ENCODE measurements around the gene FOXP1.

DNA sequence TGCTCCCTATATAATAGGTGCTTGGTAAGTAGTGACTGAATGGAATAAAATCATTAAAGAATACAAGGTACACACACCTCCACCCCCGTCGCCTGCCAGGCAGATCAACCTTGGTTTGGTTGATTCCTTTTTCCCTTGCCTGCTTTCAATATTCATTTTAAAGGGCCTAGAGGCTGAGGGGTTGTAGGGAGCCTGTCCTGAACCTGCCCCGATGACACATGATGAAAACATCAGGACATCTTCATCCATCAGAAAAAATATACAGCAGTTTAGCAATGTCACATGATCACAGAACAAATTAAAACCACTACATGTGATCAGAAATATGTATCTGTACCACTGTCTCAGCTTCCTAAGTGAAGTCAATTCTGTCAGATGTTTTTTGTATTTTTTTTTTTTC, 588.9 kb downstream of the FOXP1 start:
- TF ChIP-seq, protein P1, sequence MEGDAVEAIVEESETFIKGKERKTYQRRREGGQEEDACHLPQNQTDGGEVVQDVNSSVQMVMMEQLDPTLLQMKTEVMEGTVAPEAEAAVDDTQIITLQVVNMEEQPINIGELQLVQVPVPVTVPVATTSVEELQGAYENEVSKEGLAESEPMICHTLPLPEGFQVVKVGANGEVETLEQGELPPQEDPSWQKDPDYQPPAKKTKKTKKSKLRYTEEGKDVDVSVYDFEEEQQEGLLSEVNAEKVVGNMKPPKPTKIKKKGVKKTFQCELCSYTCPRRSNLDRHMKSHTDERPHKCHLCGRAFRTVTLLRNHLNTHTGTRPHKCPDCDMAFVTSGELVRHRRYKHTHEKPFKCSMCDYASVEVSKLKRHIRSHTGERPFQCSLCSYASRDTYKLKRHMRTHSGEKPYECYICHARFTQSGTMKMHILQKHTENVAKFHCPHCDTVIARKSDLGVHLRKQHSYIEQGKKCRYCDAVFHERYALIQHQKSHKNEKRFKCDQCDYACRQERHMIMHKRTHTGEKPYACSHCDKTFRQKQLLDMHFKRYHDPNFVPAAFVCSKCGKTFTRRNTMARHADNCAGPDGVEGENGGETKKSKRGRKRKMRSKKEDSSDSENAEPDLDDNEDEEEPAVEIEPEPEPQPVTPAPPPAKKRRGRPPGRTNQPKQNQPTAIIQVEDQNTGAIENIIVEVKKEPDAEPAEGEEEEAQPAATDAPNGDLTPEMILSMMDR (IDR thresholded peaks at IDR 0.05) = no peak
- no peak for TF ChIP-seq POLR2A (IDR thresholded peaks at IDR 0.05)
